ENCODE results near the gene DDX43. TPM values are rescaled to one million over a fixed set of nuclear protein-coding genes. Genes with fewer than 3 reads are reported as not detected.
A peak's percentile ranks its signal among the peaks of the same experiment; 100 is the strongest.
"Not testable (repeated sequence)": the region's sequence is repeated elsewhere in the genome, so short reads cannot be mapped to it uniquely, and the experiment has no call there.

Gene DDX43
- total and polyA plus RNA-seq, 8 donors: 0.27 to 1.5 (median 1.2) TPM

GRCh38 chr6:73372516-73372915, 22.1 kb upstream of the DDX43 start:
- TF ChIP-seq CTCF (IDR thresholded peaks at IDR 0.05): no peak
- Histone ChIP-seq H3K36me3 (no peaks in the 10 kb centered on the region), H3K27me3 (no peaks in the 10 kb centered on the region), H3K4me3 (no peak overlapping the region), H3K4me1 (no peaks in the 10 kb centered on the region), H3K27ac (no peak overlapping the region), H3K9me3 (peaks cover 0 to 20% of the 10 kb centered on the region in 2 donors)
- intact Hi-C loops (cut with DNase I): no loop called here
- ATAC-seq: no peak
- DNase-seq: no peak

GRCh38 chr6:73375216-73375615, 19.4 kb upstream of the DDX43 start:
- Histone ChIP-seq H3K4me1 (no peaks in the 10 kb centered on the region), H3K36me3 (no peaks in the 10 kb centered on the region), H3K9me3 (peaks cover 0 to 20% of the 10 kb centered on the region in 2 donors), H3K4me3 (no peak overlapping the region), H3K27me3 (no peaks in the 10 kb centered on the region), H3K27ac (no peak overlapping the region)
- intact Hi-C loops (cut with DNase I): no loop called here
- DNase-seq (no peak), ATAC-seq (no peak)
- TF ChIP-seq CTCF (IDR thresholded peaks at IDR 0.05): no peak

GRCh38 chr6:73377225-73377624, 17.4 kb upstream of the DDX43 start:
- no peak overlapping the region for H3K27ac ChIP-seq
- TF ChIP-seq CTCF (IDR thresholded peaks at IDR 0.05): no peak
- H3K4me3 ChIP-seq: no peak overlapping the region
- no peaks in the 10 kb centered on the region for H3K27me3 ChIP-seq
- H3K9me3 ChIP-seq: peaks cover 0 to 5% of the 10 kb centered on the region in 2 donors
- DNase-seq (no peak), ATAC-seq (no peak)
- no peaks in the 10 kb centered on the region for H3K36me3 ChIP-seq
- intact Hi-C loops (cut with DNase I): no loop called here
- H3K4me1 ChIP-seq: no peaks in the 10 kb centered on the region

GRCh38 chr6:73381531-73381930, 13.1 kb upstream of the DDX43 start:
- H3K4me1 ChIP-seq; H3K36me3 ChIP-seq; ATAC-seq; H3K4me3 ChIP-seq; H3K9me3 ChIP-seq; intact Hi-C loops (cut with DNase I); H3K27ac ChIP-seq; DNase-seq; H3K27me3 ChIP-seq: not testable (repeated sequence)

- H3K4me1 ChIP-seq: no peaks in the 10 kb centered on the region
- ATAC-seq (no peak), DNase-seq (no peak)
- no peak overlapping the region for H3K4me3 ChIP-seq
- no peaks in the 10 kb centered on the region for H3K36me3 ChIP-seq
- no peaks in the 10 kb centered on the region for H3K27me3 ChIP-seq
- intact Hi-C loops (cut with DNase I): no loop called here
- H3K27ac ChIP-seq: no peak overlapping the region
- H3K9me3 ChIP-seq: no peaks in the 10 kb centered on the region
- TF ChIP-seq CTCF (IDR thresholded peaks at IDR 0.05): no peak
Measured at GRCh38 chr6:73382462-73383113, 12.0 kb upstream of the DDX43 start.

- DNase-seq: no peak
- peak overlapping the region in 1 of 2 donors; percentile 79 for H3K27ac ChIP-seq
Measured at GRCh38 chr6:73388433-73388799, 6.2 kb upstream of the DDX43 start.

More at GRCh38 chr6:73388433-73388799, 6.2 kb upstream of the DDX43 start:
- TF ChIP-seq CTCF (IDR thresholded peaks at IDR 0.05): no peak
- Histone ChIP-seq H3K36me3 (no peaks in the 10 kb centered on the region), H3K4me3 (peak overlapping the region; percentile 37 to 46), H3K9me3 (no peaks in the 10 kb centered on the region), H3K27me3 (no peaks in the 10 kb centered on the region), H3K4me1 (peaks cover 0 to 10% of the 10 kb centered on the region in 2 donors)
- intact Hi-C loops (cut with DNase I): no loop called here
- ATAC-seq: peak; percentile 43
